ENCODE measurements around the gene BLNK.

BLNK gene

DNA sequence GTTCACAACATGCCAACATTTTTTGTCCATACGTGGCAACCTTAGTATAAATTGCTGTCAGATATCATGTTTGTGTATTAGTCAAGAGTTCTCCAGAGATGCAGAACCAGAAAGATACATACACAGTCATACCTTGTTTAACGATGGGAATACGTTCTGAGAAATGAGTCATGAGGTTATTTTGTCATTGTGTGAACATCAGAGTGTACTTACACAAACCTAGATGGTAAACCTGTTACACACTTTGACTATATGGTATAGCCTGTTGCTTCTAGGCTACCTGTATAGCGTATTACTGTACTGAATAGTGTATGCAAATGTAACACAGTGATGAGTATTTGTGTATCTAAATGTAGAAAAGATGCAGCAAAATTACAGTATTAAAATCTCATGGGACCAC, 118.9 kb downstream of the BLNK start:
- no peak overlapping the region for H2BK120ac ChIP-seq (ENCODE audit: low read depth, low read length)
- H2BK12ac ChIP-seq (ENCODE audit: low read length in 2 of 2) = no peak overlapping the region
- no peak overlapping the region for H2AFZ ChIP-seq (ENCODE audit: low read depth, low read length)
- no peak overlapping the region for H2BK5ac ChIP-seq (ENCODE audit: low read depth, low read length, poor library complexity, severe bottlenecking)
- no peak overlapping the region for H3K4me3 ChIP-seq (ENCODE audit: insufficient read depth in 1 of 2, low read depth in 1 of 2, low read length in 2 of 2)
- H3K18ac ChIP-seq (ENCODE audit: low read depth in 1 of 2, low read length in 2 of 2) = no peak overlapping the region
- no peak overlapping the region for H2BK15ac ChIP-seq (ENCODE audit: low read depth, poor library complexity, severe bottlenecking)
- peaks cover 10 to 63% of the 10 kb centered on the region in 2 experiments for H3K36me3 ChIP-seq (ENCODE audit: control insufficient read depth in 1 of 2, insufficient read depth in 2 of 2, low read depth in 1 of 2, low read length in 2 of 2)
- H4K91ac ChIP-seq (ENCODE audit: low read length) = no peak overlapping the region
- H3K4me1 ChIP-seq (ENCODE audit: control insufficient read depth, insufficient read depth, low read depth, low read length) = peaks cover 3% of the 10 kb centered on the region
- no peak overlapping the region for H4K8ac ChIP-seq (ENCODE audit: low read length)
- 78% methylated on average over 2 of the region's 4 CpGs for WGBS
- H3K9ac ChIP-seq (ENCODE audit: low read length) = no peak overlapping the region
- peaks cover 13% of the 10 kb centered on the region for H3K79me1 ChIP-seq (replicated peaks; ENCODE audit: low read length, poor library complexity, severe bottlenecking)
- H3K23ac ChIP-seq (ENCODE audit: low read length in 2 of 2) = no peak overlapping the region
- DNase-seq = no peak
- H3K4ac ChIP-seq (ENCODE audit: low read depth in 1 of 2, low read length in 2 of 2) = no peak overlapping the region
- H3K9me3 ChIP-seq (ENCODE audit: control insufficient read depth, low read length) = no peaks in the 10 kb centered on the region
- H2AK5ac ChIP-seq (ENCODE audit: low read length, severe bottlenecking) = no peak overlapping the region
- no peak overlapping the region for H3K27ac ChIP-seq (ENCODE audit: low read length, poor library complexity, severe bottlenecking)
- no peak overlapping the region for H3K4me2 ChIP-seq (ENCODE audit: low read length, poor library complexity, severe bottlenecking)
- H3K27me3 ChIP-seq (ENCODE audit: control insufficient read depth in 1 of 2, insufficient read depth in 1 of 2, low read length in 2 of 2) = no peaks in the 10 kb centered on the region
- H3K14ac ChIP-seq (ENCODE audit: low read length in 2 of 2) = no peak overlapping the region

All from mesenchymal stem cell (in vitro differentiated cells and primary cell).